SK-N-SH (cell line): Measurements from ENCODE around the gene FBLIM1.

Experiments
- POLR2AphosphoS5 ChIP-seq: IDR thresholded peaks from 2 replicates; pipeline ENCODE4 v1.6.1; 2012; ENCODE audit warnings: low read depth, low read length
- TF ChIP-seq, protein P1 (sequence below): fragments of 200-600 bp; sonication (generic); IDR thresholded peaks from 2 replicates; pipeline ENCODE4 v1.6.1; 2017; ENCODE audit warnings: antibody characterized with exemption, mild to moderate bottlenecking, moderate library complexity

DNA sequence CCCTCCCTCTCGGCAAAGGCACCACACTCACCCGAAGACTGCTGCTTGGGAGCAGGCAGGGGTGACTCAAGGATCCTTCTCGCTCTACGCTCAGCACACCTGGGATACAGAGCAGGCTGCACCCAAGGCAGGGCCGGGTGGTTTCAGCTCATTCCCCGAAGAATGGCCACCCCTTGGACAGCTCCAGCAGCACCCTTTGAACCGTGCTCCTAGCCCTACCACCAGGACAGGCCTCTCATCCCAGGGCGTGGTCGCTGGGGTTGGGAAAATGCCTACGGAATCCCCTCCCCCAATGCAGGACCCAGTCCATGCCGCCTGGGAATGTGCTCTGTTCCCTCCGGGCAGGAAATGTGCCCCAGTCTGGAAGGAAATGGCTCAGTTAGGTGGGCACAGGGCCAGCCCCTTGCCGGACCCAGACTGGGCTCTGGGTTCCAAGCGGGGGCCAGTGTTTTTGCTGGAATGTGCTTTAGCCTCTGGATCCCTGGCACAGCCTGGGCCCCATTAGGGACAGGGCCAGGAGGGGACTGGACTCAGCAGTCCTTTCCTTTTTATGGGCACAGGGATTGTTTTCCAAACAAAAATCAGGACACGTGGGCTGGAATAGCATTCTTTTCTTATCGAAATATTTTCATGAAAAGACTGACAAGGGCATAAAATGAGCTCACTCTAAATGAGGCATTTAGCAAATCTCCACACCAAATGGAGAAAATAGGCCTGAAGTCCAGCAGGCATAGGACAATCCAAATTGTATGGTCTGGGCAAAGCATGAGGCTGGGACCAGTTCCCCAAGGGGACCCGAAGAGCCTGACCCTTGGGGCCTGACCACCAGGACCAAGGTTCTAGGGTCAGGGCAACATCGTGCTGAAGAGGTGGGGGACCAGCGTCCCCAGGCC is 8.9 kb upstream of the FBLIM1 start:
- TF ChIP-seq, protein P1, sequence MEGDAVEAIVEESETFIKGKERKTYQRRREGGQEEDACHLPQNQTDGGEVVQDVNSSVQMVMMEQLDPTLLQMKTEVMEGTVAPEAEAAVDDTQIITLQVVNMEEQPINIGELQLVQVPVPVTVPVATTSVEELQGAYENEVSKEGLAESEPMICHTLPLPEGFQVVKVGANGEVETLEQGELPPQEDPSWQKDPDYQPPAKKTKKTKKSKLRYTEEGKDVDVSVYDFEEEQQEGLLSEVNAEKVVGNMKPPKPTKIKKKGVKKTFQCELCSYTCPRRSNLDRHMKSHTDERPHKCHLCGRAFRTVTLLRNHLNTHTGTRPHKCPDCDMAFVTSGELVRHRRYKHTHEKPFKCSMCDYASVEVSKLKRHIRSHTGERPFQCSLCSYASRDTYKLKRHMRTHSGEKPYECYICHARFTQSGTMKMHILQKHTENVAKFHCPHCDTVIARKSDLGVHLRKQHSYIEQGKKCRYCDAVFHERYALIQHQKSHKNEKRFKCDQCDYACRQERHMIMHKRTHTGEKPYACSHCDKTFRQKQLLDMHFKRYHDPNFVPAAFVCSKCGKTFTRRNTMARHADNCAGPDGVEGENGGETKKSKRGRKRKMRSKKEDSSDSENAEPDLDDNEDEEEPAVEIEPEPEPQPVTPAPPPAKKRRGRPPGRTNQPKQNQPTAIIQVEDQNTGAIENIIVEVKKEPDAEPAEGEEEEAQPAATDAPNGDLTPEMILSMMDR: no peak
- TF ChIP-seq POLR2AphosphoS5: no peak
